A673 (cell line): ENCODE results near the gene OR10V1.

ENCODE experiments used
- CTCF ChIP-seq: fragments of 300-800, 200-600 bp; sonication (generic); conservative IDR thresholded peaks from 2 replicates; pipeline ENCODE4 v1.5.1; 2017; ENCODE audit warnings: low read depth, mild to moderate bottlenecking, antibody characterized with exemption, low read length, moderate library complexity, mixed read lengths
- EZH2 ChIP-seq: fragments of 200-600 bp; sonication (generic); IDR thresholded peaks from 2 replicates; pipeline ENCODE4 v1.6.1; 2017; ENCODE audit warnings: borderline replicate concordance, low read depth, mild to moderate bottlenecking, mixed read lengths, antibody characterized with exemption, low read length; ENCODE audit not compliant: poor library complexity, severe bottlenecking

GRCh38 chr11:59728913-59729312 lies 15.3 kb upstream of the OR10V1 start:
- no peak for TF ChIP-seq CTCF
- TF ChIP-seq EZH2 = no peak
